Stimulated activated CD4-positive, alpha-beta T cell treated with anti-CD3 and anti-CD28 coated beads, Interleukin-12 subunit alpha, Interleukin-12 subunit beta, amount 100 ng/mL, for 4 hours (primary cell): Measurements from ENCODE around the gene RNF34.
"Not testable (repeated sequence)": the region's sequence is repeated elsewhere in the genome, so short reads cannot be mapped to it uniquely, and the experiment has no call there.

ENCODE experiments used
- DNase-seq: peaks from one replicate; pipeline ENCODE4 v3.0.0-alpha.2; 2020

The RNF34 gene

GRCh38 chr12:121399391-121400331 lies at the start of gene RNF34:
RNF34 (plus strand) TSS chr12:121400118; CDS start chr12:121400213, 95 bp downstream.
- peak; percentile 97 for DNase-seq

GRCh38 chr12:121351820-121352681 lies 47.9 kb upstream of the RNF34 start, which contains the start of gene ANAPC5:
ANAPC5 (minus strand) TSS chr12:121352411; CDS start chr12:121352340, 71 bp downstream.
- DNase-seq: peak; percentile 80

- DNase-seq: no peak
Measured at GRCh38 chr12:121352682-121353018, 47.3 kb upstream of the RNF34 start.

- DNase-seq: no peak
Measured at GRCh38 chr12:121355818-121356217, 44.1 kb upstream of the RNF34 start.

GRCh38 chr12:121356657-121357056 lies 43.3 kb upstream of the RNF34 start:
- no peak for DNase-seq

GRCh38 chr12:121357331-121357730 lies 42.6 kb upstream of the RNF34 start:
- DNase-seq: no peak

GRCh38 chr12:121358073-121358472 lies 41.8 kb upstream of the RNF34 start:
- no peak for DNase-seq

- no peak for DNase-seq
Measured at GRCh38 chr12:121364683-121365121, 35.2 kb upstream of the RNF34 start.

GRCh38 chr12:121365416-121366062 lies 34.4 kb upstream of the RNF34 start:
- no peak for DNase-seq

- DNase-seq: no peak
Measured at GRCh38 chr12:121366063-121366459, 33.9 kb upstream of the RNF34 start.

- no peak for DNase-seq
Measured at GRCh38 chr12:121371404-121371803, 28.5 kb upstream of the RNF34 start.

- no peak for DNase-seq
Measured at GRCh38 chr12:121373755-121374154, 26.2 kb upstream of the RNF34 start.

GRCh38 chr12:121374336-121374735 lies 25.6 kb upstream of the RNF34 start:
- DNase-seq: not testable (repeated sequence)

- DNase-seq: not testable (repeated sequence)
Measured at GRCh38 chr12:121374945-121375584, 24.9 kb upstream of the RNF34 start.

- no peak for DNase-seq
Measured at GRCh38 chr12:121376754-121377697, 22.9 kb upstream of the RNF34 start.

- DNase-seq: no peak
Measured at GRCh38 chr12:121378736-121379135, 21.2 kb upstream of the RNF34 start.

- DNase-seq: no peak
Measured at GRCh38 chr12:121379945-121380344, 20.0 kb upstream of the RNF34 start.

- no peak for DNase-seq
Measured at GRCh38 chr12:121383601-121384021, 16.3 kb upstream of the RNF34 start.

GRCh38 chr12:121384891-121385290 lies 15.0 kb upstream of the RNF34 start:
- DNase-seq: not testable (repeated sequence)

GRCh38 chr12:121388421-121388981 lies 11.4 kb upstream of the RNF34 start:
- DNase-seq: no peak

GRCh38 chr12:121390856-121391255 lies 9.1 kb upstream of the RNF34 start:
- no peak for DNase-seq
